ENCODE data around the gene FASTK. TPM values are rescaled to one million over a fixed set of nuclear protein-coding genes. Genes with fewer than 3 reads are reported as not detected.
"Not testable (repeated sequence)": the region's sequence is repeated elsewhere in the genome, so short reads cannot be mapped to it uniquely, and the experiment has no call there.

FASTK gene
- total RNA-seq, 1 donor from 2014 or later: 81.1 TPM

GRCh38 chr7:151026771-151027727 is 53.6 kb downstream of the FASTK start:
- ATAC-seq (ENCODE audit: poor library complexity); intact Hi-C loops (cut with DNase I); DNase-seq: not testable (repeated sequence)

Other genes with a start within 250 kb of the FASTK start
- not detected for gene AOC1, start 228.3 kb downstream of the FASTK start, total RNA-seq
- 88.9 TPM for gene KCNH2, start 102.5 kb downstream of the FASTK start, total RNA-seq
- gene NOS3, start 89.8 kb downstream of the FASTK start, total RNA-seq: 10.0 TPM
- gene ATG9B, start 56.3 kb downstream of the FASTK start, total RNA-seq: not detected
- 24.6 TPM for gene ABCB8, start 52.4 kb downstream of the FASTK start, total RNA-seq
- 6.5 TPM for gene ASIC3, start 32.3 kb downstream of the FASTK start, total RNA-seq
- 6.3 TPM for gene CDK5, start 22.9 kb downstream of the FASTK start, total RNA-seq
- gene SLC4A2, start 21.2 kb downstream of the FASTK start, total RNA-seq: 49.7 TPM
- 33.9 TPM for gene TMUB1, start 2.7 kb upstream of the FASTK start, total RNA-seq
- 62.7 TPM for gene AGAP3, start 5.7 kb upstream of the FASTK start, total RNA-seq
- 2.7 TPM for gene GBX1, start 86.9 kb upstream of the FASTK start, total RNA-seq
- 42.6 TPM for gene ASB10, start 106.4 kb upstream of the FASTK start, total RNA-seq
- gene H2BK1, start 129.7 kb upstream of the FASTK start, total RNA-seq: not detected
- 23.9 TPM for gene ABCF2, start 146.4 kb upstream of the FASTK start, total RNA-seq
- 10.5 TPM for gene CHPF2, start 151.7 kb upstream of the FASTK start, total RNA-seq
- 131 TPM for gene SMARCD3, start 167.9 kb upstream of the FASTK start, total RNA-seq